Gastrocnemius medialis (tissue), 4 donors: Measurements from ENCODE around the gene POC1A.

ENCODE experiments used
- CTCF ChIP-seq, 5 experiments: fragments of 450-650 bp in 3 of 5; fragments of 200-600 bp in 2 of 5; sonication (generic) in 2 of 5; IDR thresholded peaks in 4 of 5; conservative IDR thresholded peaks in 1 of 5; 1 replicate in 4 of 5; 2 replicates in 1 of 5; pipeline ENCODE4 v1.5.1; 2016 to 2019; ENCODE audit warnings: antibody characterized with exemption in 5 of 5, mild to moderate bottlenecking in 3 of 5, moderate library complexity in 3 of 5
- POLR2A ChIP-seq, 2 donors: fragments of 450-650 bp; IDR thresholded peaks; one replicate each; pipeline ENCODE4 v1.6.1; 2017; ENCODE audit warnings: antibody characterized with exemption in 2 of 2, mild to moderate bottlenecking in 2 of 2, moderate library complexity in 2 of 2

GRCh38 chr3:52171514-52172261 lies 17.5 kb upstream of the POC1A start:
- TF ChIP-seq POLR2A (IDR thresholded peaks at IDR 0.05) (no peak), CTCF (IDR thresholded peaks at IDR 0.05 in 4 of 5, conservative IDR thresholded peaks at IDR 0.05 in 1 of 5) (no peak)
